ENCODE results near the gene VPS13C.
"Not testable (repeated sequence)": the region's sequence is repeated elsewhere in the genome, so short reads cannot be mapped to it uniquely, and the experiment has no call there.

VPS13C gene

GRCh38 chr15:62027916-62028315 is 32.3 kb downstream of the VPS13C start:
- no peak for DNase-seq

GRCh38 chr15:62027263-62027565 is 33.0 kb downstream of the VPS13C start:
- DNase-seq, result no peak

- no peak for DNase-seq
Observed at GRCh38 chr15:62026487-62027262, 33.6 kb downstream of the VPS13C start.

GRCh38 chr15:62021991-62022600 is 38.2 kb downstream of the VPS13C start:
- no peak for DNase-seq

- no peak for DNase-seq
Observed at GRCh38 chr15:62020576-62021160, 39.6 kb downstream of the VPS13C start.

GRCh38 chr15:62005354-62005753 is 54.9 kb downstream of the VPS13C start:
- not testable (repeated sequence) for DNase-seq

- no peak for DNase-seq
Observed at GRCh38 chr15:61997786-61998185, 62.5 kb downstream of the VPS13C start.

GRCh38 chr15:61996056-61996635 is 64.1 kb downstream of the VPS13C start:
- DNase-seq, result no peak

- no peak for DNase-seq
Observed at GRCh38 chr15:61994216-61994615, 66.0 kb downstream of the VPS13C start.

- no peak for DNase-seq
Observed at GRCh38 chr15:61992518-61992917, 67.7 kb downstream of the VPS13C start.

GRCh38 chr15:61989667-61990066 is 70.6 kb downstream of the VPS13C start:
- DNase-seq, result no peak

GRCh38 chr15:61987824-61988223 is 72.4 kb downstream of the VPS13C start:
- no peak for DNase-seq

GRCh38 chr15:61983081-61983480 is 77.2 kb downstream of the VPS13C start:
- no peak for DNase-seq

- no peak for DNase-seq
Observed at GRCh38 chr15:61978225-61978624, 82.0 kb downstream of the VPS13C start.

GRCh38 chr15:61974759-61975158 is 85.5 kb downstream of the VPS13C start:
- DNase-seq, result peak; percentile 93

GRCh38 chr15:61974118-61974517 is 86.1 kb downstream of the VPS13C start:
- no peak for DNase-seq

- DNase-seq, result no peak
Observed at GRCh38 chr15:61951949-61952348, 108.3 kb downstream of the VPS13C start.

GRCh38 chr15:61946778-61947177 is 113.5 kb downstream of the VPS13C start:
- DNase-seq, result no peak

GRCh38 chr15:61943992-61944391 is 116.3 kb downstream of the VPS13C start:
- DNase-seq, result no peak

GRCh38 chr15:61938249-61938648 is 122.0 kb downstream of the VPS13C start:
- DNase-seq, result no peak

- no peak for DNase-seq
Observed at GRCh38 chr15:61936528-61937195, 123.6 kb downstream of the VPS13C start.

GRCh38 chr15:61935493-61935892 is 124.8 kb downstream of the VPS13C start:
- DNase-seq, result no peak

GRCh38 chr15:61929452-61929851 is 130.8 kb downstream of the VPS13C start:
- no peak for DNase-seq

GRCh38 chr15:61923173-61923572 is 137.1 kb downstream of the VPS13C start:
- DNase-seq, result no peak
